Mesodermal cell (in vitro differentiated cells): ENCODE data around the gene GALNT2.

Experiments used
- H3K27ac ChIP-seq: 2 replicates; pipeline ENCODE4 v1.7.0; 2013; ENCODE audit warnings: mild to moderate bottlenecking, low read depth, low read length, moderate library complexity; ENCODE audit not compliant: severe bottlenecking
- H3K36me3 ChIP-seq: 2 replicates; pipeline ENCODE4 v1.7.1; 2013; ENCODE audit warnings: mild to moderate bottlenecking, low read length, moderate library complexity; ENCODE audit not compliant: control insufficient read depth, insufficient read depth
- H3K4me1 ChIP-seq: one replicate; pipeline ENCODE4 v1.7.1; 2013; ENCODE audit warnings: mild to moderate bottlenecking, low read length; ENCODE audit not compliant: insufficient read depth, control insufficient read depth, poor library complexity, severe bottlenecking
- H3K4me3 ChIP-seq: 2 replicates; pipeline ENCODE4 v1.7.0; 2013; ENCODE audit warnings: low read length, control low read depth, mild to moderate bottlenecking; ENCODE audit not compliant: insufficient read depth, poor library complexity, severe bottlenecking; ENCODE audit errors: extremely low read depth
- H3K9me3 ChIP-seq: 2 replicates; pipeline ENCODE4 v1.7.1; 2013; ENCODE audit warnings: mild to moderate bottlenecking, low read length, moderate library complexity; ENCODE audit not compliant: control insufficient read depth
- WGBS, 2 experiments: methylation state at CpG; one replicate each; pipeline ENCODE4 v1.1.5; 2013; ENCODE audit warnings: missing lambda C conversion rate in 2 of 2; ENCODE audit not compliant: insufficient coverage in 2 of 2; 5-methylcytosine and 5-hydroxymethylcytosine counted together

The GALNT2 gene

DNA sequence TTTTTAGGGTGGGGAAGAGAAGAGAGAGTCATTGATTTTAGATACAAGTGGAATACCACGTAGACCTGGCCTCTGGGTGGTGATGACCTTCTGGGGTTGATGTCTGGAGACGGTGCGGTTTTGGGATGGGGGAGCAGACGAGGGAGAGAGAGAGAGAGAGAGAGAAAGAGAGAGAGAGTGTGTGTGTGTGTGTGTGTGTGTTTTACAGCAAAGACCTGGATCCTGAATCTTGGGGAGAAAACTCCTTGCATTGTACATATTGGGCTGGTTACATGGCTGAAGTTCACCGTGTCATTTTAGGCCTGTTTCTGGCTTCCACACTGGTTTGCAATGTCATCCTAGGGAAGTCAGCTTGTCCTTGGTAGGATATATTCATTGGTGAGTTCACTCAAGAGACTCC is 89.0 kb downstream of the GALNT2 start:
- Histone ChIP-seq H3K4me3 (no peak overlapping the region), H3K4me1 (peaks cover 2% of the 10 kb centered on the region), H3K27ac (no peak overlapping the region), H3K36me3 (peaks cover 4% of the 10 kb centered on the region), H3K9me3 (no peaks in the 10 kb centered on the region)
- WGBS, 2 experiments: 90% methylated on average over 4 of the region's 5 CpGs; no CpG with 5 or more reads in 1 of the 2 experiments

DNA sequence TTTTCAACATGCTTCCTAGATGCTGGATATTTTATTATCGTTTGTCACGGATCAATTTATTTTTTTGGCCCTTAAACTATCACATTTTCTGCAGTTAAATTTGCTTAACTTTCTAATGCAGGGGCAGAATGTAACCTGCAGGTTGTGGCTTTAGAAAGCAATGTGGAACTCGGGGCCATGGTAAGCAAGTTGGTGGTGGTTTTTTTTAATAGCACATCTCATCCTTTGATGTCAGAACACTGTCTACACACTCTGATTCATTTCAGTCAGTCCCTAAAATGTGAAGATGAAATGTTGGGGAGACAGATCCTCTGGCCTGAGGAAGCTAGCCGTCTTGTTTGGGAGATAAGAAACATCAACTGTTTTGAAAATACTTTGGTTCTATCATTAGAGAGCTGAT is 89.5 kb downstream of the GALNT2 start:
- Histone ChIP-seq H3K9me3 (no peaks in the 10 kb centered on the region), H3K27ac (no peak overlapping the region), H3K36me3 (peaks cover under 1% of the 10 kb centered on the region), H3K4me1 (peaks cover 2% of the 10 kb centered on the region), H3K4me3 (no peak overlapping the region)
- WGBS, 2 experiments: 92 to 100% methylated on average over 3 of the region's 4 CpGs

DNA sequence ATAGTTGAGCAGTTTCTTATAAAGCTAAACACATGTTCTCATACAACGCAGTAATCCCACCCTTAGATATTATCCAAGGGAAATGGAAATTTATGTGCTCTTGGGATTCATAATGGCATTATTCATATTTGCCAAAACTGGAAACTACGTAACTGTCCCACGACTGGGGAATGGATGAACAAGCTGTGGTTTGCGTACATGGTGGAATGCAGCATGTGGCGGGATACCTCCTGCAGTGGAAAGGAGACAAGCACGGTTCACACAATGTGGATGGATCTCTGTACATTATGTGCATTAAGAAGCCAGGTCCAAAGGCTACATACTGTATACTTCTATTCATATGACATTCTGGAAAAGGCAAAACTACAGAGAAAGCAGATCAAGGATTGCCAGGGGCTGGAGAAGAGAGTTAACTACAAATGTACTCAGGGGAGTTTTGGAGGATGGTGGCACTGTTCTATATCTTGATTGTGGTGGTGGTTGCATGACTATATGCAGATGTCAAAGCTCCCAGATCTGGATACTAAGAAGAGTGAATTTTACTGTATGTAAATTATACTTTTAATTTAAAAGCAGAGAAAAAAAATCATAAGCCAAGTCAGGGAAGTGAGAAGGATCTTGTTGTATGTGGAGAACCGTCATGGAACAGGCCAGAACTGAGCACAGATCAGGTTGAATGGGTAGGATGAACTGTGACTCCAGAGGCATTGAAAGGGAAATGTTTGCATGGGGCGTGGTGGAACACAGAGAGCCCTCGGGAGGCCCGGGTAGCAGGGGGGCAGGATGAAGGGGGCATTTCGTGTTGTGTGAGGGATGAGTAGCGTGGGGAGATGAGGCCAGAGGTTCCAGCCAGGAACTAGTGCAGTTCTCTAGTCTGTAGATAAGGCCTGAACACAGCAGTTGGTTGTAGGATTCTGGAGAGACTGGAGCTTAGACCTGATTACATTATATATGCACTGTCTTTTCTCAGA is 90.7 kb downstream of the GALNT2 start:
- no peak overlapping the region for H3K27ac ChIP-seq
- WGBS, 2 experiments: 72 to 76% methylated on average over 10 to 11 of the region's 12 CpGs

DNA sequence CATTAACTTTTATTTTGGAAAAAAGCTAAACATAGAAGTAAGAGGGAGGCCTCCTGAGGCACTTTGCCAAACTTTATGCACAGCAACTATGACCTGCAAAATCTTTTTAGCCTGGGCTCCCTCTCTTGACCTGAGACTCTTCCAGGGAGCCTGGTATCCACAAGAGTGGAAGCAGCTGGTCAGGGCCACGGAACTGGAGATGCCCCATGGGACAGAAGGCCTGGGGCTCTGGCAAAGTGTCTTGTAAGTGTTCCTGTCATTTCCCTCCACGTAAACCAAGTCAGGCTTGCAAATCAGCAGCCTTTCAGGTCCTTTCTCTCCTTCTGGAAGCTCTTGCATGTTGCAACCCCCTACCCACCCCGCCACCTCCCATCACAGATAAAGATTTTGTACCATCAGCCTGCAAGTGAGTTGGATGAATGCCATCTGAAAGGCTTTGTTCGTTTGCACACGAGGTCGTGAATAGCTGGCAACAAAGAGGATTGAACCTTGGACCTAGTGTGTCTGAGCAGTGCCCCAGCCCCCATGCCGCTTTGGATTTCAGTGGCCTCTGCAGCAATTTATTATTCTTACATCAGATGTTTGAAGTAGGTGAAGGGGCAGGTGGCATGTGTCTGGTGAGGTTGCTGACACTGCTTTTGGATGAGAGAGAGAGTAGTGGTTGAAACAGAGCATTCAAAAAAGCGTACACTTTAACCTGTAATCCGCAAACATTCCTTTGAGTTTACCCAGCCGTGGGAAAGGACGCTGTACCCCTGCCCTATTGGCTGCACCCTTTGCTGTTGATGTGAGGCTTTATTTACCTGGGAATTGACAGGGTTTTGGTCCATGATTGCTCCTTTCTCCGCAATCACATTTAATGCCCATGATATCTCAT is 91.6 kb downstream of the GALNT2 start:
- no peaks in the 10 kb centered on the region for H3K36me3 ChIP-seq
- no peak overlapping the region for H3K27ac ChIP-seq
- no peak overlapping the region for H3K4me3 ChIP-seq
- no peaks in the 10 kb centered on the region for H3K9me3 ChIP-seq
- peaks cover 7% of the 10 kb centered on the region for H3K4me1 ChIP-seq
- WGBS, 2 experiments: 93% methylated on average over 5 to 9 of the region's 12 CpGs

More for the DNA sequence above, 90.7 kb downstream of the GALNT2 start:
- Histone ChIP-seq H3K4me3 (no peak overlapping the region), H3K9me3 (no peaks in the 10 kb centered on the region), H3K36me3 (no peaks in the 10 kb centered on the region), H3K4me1 (peaks cover 2% of the 10 kb centered on the region)

DNA sequence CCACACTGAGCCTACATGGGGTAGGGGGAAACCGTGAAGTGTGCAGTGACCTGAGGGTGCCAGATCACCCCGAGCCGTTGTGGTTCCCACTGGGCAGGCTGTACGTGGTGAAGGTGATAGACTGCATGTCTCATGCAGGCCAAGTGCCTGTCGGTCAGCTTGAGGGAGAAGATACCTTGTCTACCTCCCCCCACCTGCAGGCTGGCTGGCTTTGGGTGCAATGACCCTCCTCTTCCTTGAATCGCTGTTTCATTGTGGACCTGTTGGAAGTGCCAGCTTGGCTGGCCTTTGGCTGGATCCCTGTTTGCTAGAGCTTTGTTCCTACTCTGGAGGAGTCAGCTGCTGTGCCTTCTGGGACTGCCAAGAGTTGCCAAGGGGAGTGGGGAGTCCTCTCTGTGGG is 92.5 kb downstream of the GALNT2 start:
- WGBS, 2 experiments: 94% methylated on average over 6 of the region's 6 CpGs
- no peak overlapping the region for H3K27ac ChIP-seq
- H3K4me1 ChIP-seq: peaks cover 9% of the 10 kb centered on the region
- no peak overlapping the region for H3K4me3 ChIP-seq
- no peaks in the 10 kb centered on the region for H3K36me3 ChIP-seq
- H3K9me3 ChIP-seq: no peaks in the 10 kb centered on the region

DNA sequence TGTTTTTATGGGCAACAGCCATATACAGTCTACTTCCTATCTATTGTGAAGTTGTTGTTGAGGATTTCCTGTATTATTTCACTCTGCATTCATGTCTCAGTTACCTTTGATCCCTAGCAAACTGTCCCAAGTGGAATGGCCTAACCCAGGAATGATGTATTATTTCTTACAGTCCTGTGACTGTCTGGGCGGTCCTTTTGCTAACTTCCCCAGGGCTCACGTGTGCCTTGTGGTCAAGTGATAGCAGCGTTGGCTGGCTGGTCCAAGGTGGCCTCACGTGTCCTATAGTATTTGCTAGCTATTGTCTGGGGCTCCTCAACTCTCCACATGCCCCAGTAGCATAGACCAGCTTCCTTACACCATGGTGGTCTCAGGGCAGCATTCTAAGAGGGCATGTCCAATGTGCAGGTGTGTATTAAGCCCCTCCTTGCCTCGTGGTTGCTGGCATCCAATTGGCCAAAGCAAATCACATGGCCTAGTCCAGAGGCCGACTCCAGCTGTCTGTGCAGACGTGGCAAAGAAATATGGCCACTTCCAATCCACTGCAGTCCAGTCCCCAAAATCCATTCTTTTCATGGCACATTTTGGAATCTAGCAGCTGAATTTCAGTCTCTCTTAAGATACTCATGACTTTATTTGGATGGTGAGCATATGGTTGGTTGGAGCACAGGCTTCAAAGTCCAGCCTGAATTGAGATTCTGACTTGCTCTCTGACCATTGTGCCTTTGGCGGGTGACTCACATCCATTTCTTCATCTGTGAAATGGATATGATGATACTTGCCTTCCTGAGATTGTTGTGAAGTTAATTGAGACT is 94.1 kb downstream of the GALNT2 start:
- Histone ChIP-seq H3K27ac (no peak overlapping the region), H3K36me3 (no peaks in the 10 kb centered on the region), H3K4me1 (peaks cover 7% of the 10 kb centered on the region), H3K9me3 (no peaks in the 10 kb centered on the region), H3K4me3 (no peak overlapping the region)
- WGBS, 2 experiments: 89 to 92% methylated on average over 6 to 8 of the region's 8 CpGs

DNA sequence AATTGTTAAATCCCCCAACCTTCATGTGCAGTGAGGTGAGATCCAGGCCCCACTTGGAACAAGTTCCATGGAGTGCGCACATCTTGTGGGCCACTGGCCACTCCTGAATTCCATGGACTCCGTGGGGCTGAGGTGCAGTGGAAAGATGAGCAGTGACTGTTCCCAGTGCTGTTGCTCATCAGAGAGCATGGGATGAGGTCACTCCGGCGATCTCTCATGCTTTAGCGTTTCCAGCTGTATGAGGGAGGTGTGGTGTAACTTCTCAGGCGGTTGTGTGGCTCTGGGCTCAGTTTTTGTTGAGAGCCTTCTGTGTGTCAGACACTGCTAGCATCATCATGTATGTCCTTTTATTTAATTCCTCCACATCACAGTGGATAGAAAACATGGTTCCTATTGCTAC is 96.2 kb downstream of the GALNT2 start:
- WGBS, 2 experiments: 92 to 98% methylated on average over 2 to 5 of the region's 6 CpGs
- H3K4me3 ChIP-seq: no peak overlapping the region
- peaks cover 3% of the 10 kb centered on the region for H3K9me3 ChIP-seq
- H3K27ac ChIP-seq: no peak overlapping the region
- H3K4me1 ChIP-seq: peaks cover 7% of the 10 kb centered on the region
- H3K36me3 ChIP-seq: no peaks in the 10 kb centered on the region

DNA sequence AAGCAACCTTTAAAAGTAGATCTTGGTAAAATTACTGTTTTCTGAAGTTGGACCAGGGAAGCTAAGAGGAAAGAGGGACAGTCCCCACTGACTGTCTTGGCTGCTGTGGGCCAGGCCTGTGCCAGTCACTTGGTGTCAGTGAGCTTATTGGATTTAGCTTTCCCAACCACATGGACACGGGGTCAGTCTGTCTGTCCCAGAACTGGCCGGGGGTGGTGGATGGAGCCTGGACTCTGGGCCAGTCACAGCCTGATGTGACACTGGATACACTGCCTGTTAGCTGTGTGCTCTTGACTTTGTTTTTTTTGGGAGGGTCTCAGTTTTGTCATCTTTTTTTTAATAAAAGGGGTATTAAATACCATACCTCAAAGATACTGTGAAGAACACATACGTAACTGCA is 96.7 kb downstream of the GALNT2 start:
- WGBS, 2 experiments: 100% methylated on average over 1 to 2 of the region's 3 CpGs
- Histone ChIP-seq H3K27ac (no peak overlapping the region), H3K4me1 (peaks cover 7% of the 10 kb centered on the region), H3K9me3 (peaks cover 3% of the 10 kb centered on the region), H3K36me3 (no peaks in the 10 kb centered on the region), H3K4me3 (no peak overlapping the region)

DNA sequence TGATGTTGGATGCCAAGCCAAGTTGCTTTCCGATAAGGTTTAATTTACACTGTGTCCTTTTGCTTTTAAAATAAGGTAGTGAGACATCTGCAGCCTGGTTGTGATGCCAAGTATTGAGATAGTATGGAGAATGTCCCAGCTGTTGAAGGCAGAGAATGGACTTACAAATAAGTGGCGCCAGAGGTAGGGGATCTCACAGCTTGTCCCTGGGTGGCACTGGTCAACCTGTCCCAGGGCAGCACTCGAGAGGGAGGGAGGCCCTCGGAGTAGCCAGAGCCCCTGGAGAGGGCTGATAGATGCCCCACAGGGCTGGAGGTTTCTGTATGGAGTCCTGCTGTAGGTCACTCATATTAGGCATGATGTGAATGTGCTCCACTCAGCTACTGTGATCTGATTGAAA is 98.5 kb downstream of the GALNT2 start:
- peaks cover 7% of the 10 kb centered on the region for H3K4me1 ChIP-seq
- no peaks in the 10 kb centered on the region for H3K36me3 ChIP-seq
- H3K9me3 ChIP-seq: peaks cover 3% of the 10 kb centered on the region
- H3K27ac ChIP-seq: no peak overlapping the region
- no peak overlapping the region for H3K4me3 ChIP-seq
- 88 to 97% methylated on average over 4 of the region's 4 CpGs for WGBS, 2 experiments
